Mesenchymal stem cell (in vitro differentiated cells and primary cell): ENCODE measurements around the gene TOMM7.

Source experiments
- DNase-seq: peaks from one replicate; pipeline ENCODE4 v3.0.0-alpha.2; 2013
- H2AFZ ChIP-seq: one replicate; pipeline ENCODE4 v1.6.1; 2013; ENCODE audit warnings: low read depth, mild to moderate bottlenecking, control low read depth, inconsistent platforms, low read length, moderate library complexity
- H2AK5ac ChIP-seq: 2 replicates; pipeline ENCODE4 v1.6.1; 2013; ENCODE audit warnings: low read length, moderate library complexity, mild to moderate bottlenecking, inconsistent platforms; ENCODE audit not compliant: severe bottlenecking
- H2BK120ac ChIP-seq: one replicate; pipeline ENCODE4 v1.6.1; 2013; ENCODE audit warnings: low read depth, mild to moderate bottlenecking, inconsistent platforms, low read length, moderate library complexity
- H2BK12ac ChIP-seq, 2 experiments: one replicate each; pipeline ENCODE4 v1.6.1; 2013; ENCODE audit warnings: inconsistent platforms in 2 of 2, low read length in 2 of 2, mild to moderate bottlenecking in 2 of 2, moderate library complexity in 2 of 2, control low read depth in 1 of 2
- H2BK15ac ChIP-seq: one replicate; pipeline ENCODE4 v1.6.1; 2013; ENCODE audit warnings: mild to moderate bottlenecking, low read depth, inconsistent platforms; ENCODE audit not compliant: poor library complexity, severe bottlenecking
- H2BK5ac ChIP-seq: 2 replicates; pipeline ENCODE4 v1.6.1; 2013; ENCODE audit warnings: low read depth, mild to moderate bottlenecking, low read length, control low read depth, inconsistent platforms; ENCODE audit not compliant: poor library complexity, severe bottlenecking
- H3K14ac ChIP-seq, 2 experiments: one replicate each; pipeline ENCODE4 v1.6.1; 2013; ENCODE audit warnings: inconsistent platforms in 2 of 2, low read length in 2 of 2, control low read depth in 1 of 2, mild to moderate bottlenecking in 1 of 2, moderate library complexity in 1 of 2
- H3K18ac ChIP-seq, 2 experiments: one replicate each; pipeline ENCODE4 v1.6.1; 2013; ENCODE audit warnings: inconsistent platforms in 2 of 2, low read length in 2 of 2, control low read depth in 1 of 2, low read depth in 1 of 2, mild to moderate bottlenecking in 1 of 2
- H3K23ac ChIP-seq, 2 experiments: one replicate each; pipeline ENCODE4 v1.6.1; 2013; ENCODE audit warnings: inconsistent platforms in 2 of 2, low read length in 2 of 2, mild to moderate bottlenecking in 2 of 2, moderate library complexity in 2 of 2, control low read depth in 1 of 2
- H3K27ac ChIP-seq: 2 replicates; pipeline ENCODE4 v1.5.1; 2013; ENCODE audit warnings: mild to moderate bottlenecking, moderate library complexity, low read length, control low read depth, inconsistent platforms; ENCODE audit not compliant: poor library complexity, severe bottlenecking
- H3K27me3 ChIP-seq, 2 experiments: 2 replicates each; pipeline versions ENCODE4 v1.6.1 to v1.7.0; 2013; ENCODE audit warnings: low read length in 2 of 2, mild to moderate bottlenecking in 2 of 2, moderate library complexity in 2 of 2, control low read depth in 1 of 2, inconsistent platforms in 1 of 2; ENCODE audit not compliant: control insufficient read depth in 1 of 2, insufficient read depth in 1 of 2
- H3K36me3 ChIP-seq, 2 experiments: 2 replicates each; pipeline versions ENCODE4 v1.6.1 to v1.7.0; 2013; ENCODE audit warnings: low read length in 2 of 2, control low read depth in 1 of 2, inconsistent platforms in 1 of 2, low read depth in 1 of 2, mild to moderate bottlenecking in 1 of 2; ENCODE audit not compliant: insufficient read depth in 2 of 2, control insufficient read depth in 1 of 2
- H3K4ac ChIP-seq, 2 experiments: one replicate each; pipeline ENCODE4 v1.6.1; 2013; ENCODE audit warnings: inconsistent platforms in 2 of 2, low read length in 2 of 2, mild to moderate bottlenecking in 2 of 2, moderate library complexity in 2 of 2, control low read depth in 1 of 2, low read depth in 1 of 2
- H3K4me1 ChIP-seq: 2 replicates; pipeline ENCODE4 v1.6.1; 2013; ENCODE audit warnings: low read depth, low read length, control low read depth; ENCODE audit not compliant: control insufficient read depth, insufficient read depth
- H3K4me2 ChIP-seq: 2 replicates; pipeline ENCODE4 v1.6.1; 2013; ENCODE audit warnings: low read length, mild to moderate bottlenecking, inconsistent platforms; ENCODE audit not compliant: poor library complexity, severe bottlenecking
- H3K4me3 ChIP-seq, 2 experiments: 2 replicates each; pipeline versions ENCODE4 v1.5.1 to v1.7.0; 2013; ENCODE audit warnings: low read length in 2 of 2, mild to moderate bottlenecking in 2 of 2, control low read depth in 1 of 2, low read depth in 1 of 2; ENCODE audit not compliant: insufficient read depth in 1 of 2
- H3K79me1 ChIP-seq: replicated peaks from 2 replicates; pipeline ENCODE4 v1.6.1; 2013; ENCODE audit warnings: mild to moderate bottlenecking, control low read depth, low read length, inconsistent platforms; ENCODE audit not compliant: poor library complexity, severe bottlenecking
- H3K9ac ChIP-seq: 2 replicates; pipeline ENCODE4 v1.7.0; 2013; ENCODE audit warnings: mild to moderate bottlenecking, low read length, moderate library complexity
- H3K9me3 ChIP-seq: 2 replicates; pipeline ENCODE4 v1.7.0; 2013; ENCODE audit warnings: mild to moderate bottlenecking, low read length; ENCODE audit not compliant: control insufficient read depth
- H4K8ac ChIP-seq: one replicate; pipeline ENCODE4 v1.6.1; 2013; ENCODE audit warnings: inconsistent platforms, mild to moderate bottlenecking, low read length, moderate library complexity
- H4K91ac ChIP-seq: one replicate; pipeline ENCODE4 v1.6.1; 2013; ENCODE audit warnings: mild to moderate bottlenecking, low read length, inconsistent platforms
- WGBS: methylation state at CpG from one replicate; pipeline ENCODE4 v1.1.7; 2013; ENCODE audit warnings: mixed read lengths; 5-methylcytosine and 5-hydroxymethylcytosine counted together
- small RNA-seq: library from polyadenylated mRNA; stranded (forward); fragments of <200 nt; extraction: miRNeasy Mini kit (QIAGEN cat#:217004); gene quantifications from one replicate; pipeline ENCODE3, GENCODE V24; 2013; ENCODE audit warnings: low read depth

TOMM7 gene

GRCh38 chr7:22771194-22771871 lies 51.3 kb downstream of the TOMM7 start:
- H3K9ac ChIP-seq: no peak overlapping the region
- H3K27me3 ChIP-seq: no peaks in the 10 kb centered on the region
- no peak overlapping the region for H3K4ac ChIP-seq
- DNase-seq: no peak
- H3K36me3 ChIP-seq: no peaks in the 10 kb centered on the region
- no peak overlapping the region for H2BK120ac ChIP-seq
- H3K4me2 ChIP-seq: no peak overlapping the region
- no peak overlapping the region for H2BK15ac ChIP-seq
- no peak overlapping the region for H3K4me3 ChIP-seq
- H2BK5ac ChIP-seq: no peak overlapping the region
- H3K79me1 ChIP-seq: no peaks in the 10 kb centered on the region
- H2BK12ac ChIP-seq: no peak overlapping the region
- no peak overlapping the region for H3K18ac ChIP-seq
- H3K23ac ChIP-seq: no peak overlapping the region
- H3K27ac ChIP-seq: no peak overlapping the region
- H3K9me3 ChIP-seq: no peaks in the 10 kb centered on the region
- no peaks in the 10 kb centered on the region for H3K4me1 ChIP-seq
- H4K8ac ChIP-seq: no peak overlapping the region
- H2AFZ ChIP-seq: no peak overlapping the region
- H2AK5ac ChIP-seq: no peak overlapping the region
- WGBS: no CpG with 5 or more reads among the region's 1 CpG
- H3K14ac ChIP-seq: no peak overlapping the region
- H4K91ac ChIP-seq: no peak overlapping the region

GRCh38 chr7:22765609-22766008 lies 57.0 kb downstream of the TOMM7 start:
- Histone ChIP-seq H2BK15ac (no peak overlapping the region), H3K36me3 (no peaks in the 10 kb centered on the region), H3K9ac (no peak overlapping the region), H2BK12ac (no peak overlapping the region), H2BK5ac (no peak overlapping the region), H3K14ac (no peak overlapping the region), H3K79me1 (no peaks in the 10 kb centered on the region), H2BK120ac (no peak overlapping the region), H3K18ac (no peak overlapping the region), H4K8ac (no peak overlapping the region), H3K4me3 (no peak overlapping the region), H4K91ac (no peak overlapping the region), H3K23ac (no peak overlapping the region), H2AFZ (no peak overlapping the region), H3K4me1 (no peaks in the 10 kb centered on the region), H3K27ac (no peak overlapping the region), H3K27me3 (no peaks in the 10 kb centered on the region), H2AK5ac (no peak overlapping the region), H3K4ac (no peak overlapping the region), H3K9me3 (no peaks in the 10 kb centered on the region), H3K4me2 (no peak overlapping the region)
- WGBS: 77% methylated on average over 4 of the region's 4 CpGs
- no peak for DNase-seq

Small RNAs within 50 kb of the gene (small RNA-seq; reads per million reads assigned to genes)
- 3,637 reads per million, percentile 99 among the genes with 10 or more reads in this experiment for gene SNORD93
